PFSK-1 (cell line): Measurements from ENCODE around the gene COLEC12.

Experiments
- POLR2AphosphoS5 ChIP-seq: IDR thresholded peaks from 2 replicates; pipeline ENCODE4 v1.6.1; 2012; ENCODE audit warnings: low read depth, mild to moderate bottlenecking, control low read depth, low read length, moderate library complexity
- TAF1 ChIP-seq: IDR thresholded peaks from 2 replicates; pipeline ENCODE4 v1.6.1; 2012; ENCODE audit warnings: low read length, control low read depth, borderline replicate concordance; ENCODE audit not compliant: insufficient read depth
- TF ChIP-seq, protein P1 (sequence below), 2 experiments: IDR thresholded peaks; 2 replicates each; pipeline versions ENCODE4 v1.6.1 to v1.8.0; 2011 to 2012; ENCODE audit warnings: low read depth in 2 of 2, low read length in 2 of 2, control low read depth in 1 of 2, inconsistent platforms in 1 of 2, mild to moderate bottlenecking in 1 of 2, moderate library complexity in 1 of 2; ENCODE audit not compliant: insufficient read depth in 1 of 2

DNA sequence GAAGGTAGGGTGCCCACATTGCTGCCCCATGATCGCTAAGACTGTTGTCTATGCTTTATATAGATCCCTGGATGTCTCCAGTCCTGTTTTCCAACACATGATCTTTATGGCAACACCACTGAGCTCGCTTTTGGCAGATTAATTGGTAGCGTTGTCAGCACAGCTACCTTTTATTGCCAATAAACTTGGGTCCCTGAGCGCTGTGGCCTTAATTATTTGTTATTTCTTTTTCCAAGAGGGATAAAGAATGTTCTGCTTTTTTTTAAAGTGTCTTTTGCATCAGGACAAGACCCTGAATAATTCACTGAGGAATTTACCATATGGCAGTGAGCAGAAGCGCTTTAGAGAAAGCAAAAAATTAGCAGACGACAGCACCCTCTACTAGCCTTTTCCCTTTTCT is 113.5 kb downstream of the COLEC12 start:
- TF ChIP-seq, protein P1, sequence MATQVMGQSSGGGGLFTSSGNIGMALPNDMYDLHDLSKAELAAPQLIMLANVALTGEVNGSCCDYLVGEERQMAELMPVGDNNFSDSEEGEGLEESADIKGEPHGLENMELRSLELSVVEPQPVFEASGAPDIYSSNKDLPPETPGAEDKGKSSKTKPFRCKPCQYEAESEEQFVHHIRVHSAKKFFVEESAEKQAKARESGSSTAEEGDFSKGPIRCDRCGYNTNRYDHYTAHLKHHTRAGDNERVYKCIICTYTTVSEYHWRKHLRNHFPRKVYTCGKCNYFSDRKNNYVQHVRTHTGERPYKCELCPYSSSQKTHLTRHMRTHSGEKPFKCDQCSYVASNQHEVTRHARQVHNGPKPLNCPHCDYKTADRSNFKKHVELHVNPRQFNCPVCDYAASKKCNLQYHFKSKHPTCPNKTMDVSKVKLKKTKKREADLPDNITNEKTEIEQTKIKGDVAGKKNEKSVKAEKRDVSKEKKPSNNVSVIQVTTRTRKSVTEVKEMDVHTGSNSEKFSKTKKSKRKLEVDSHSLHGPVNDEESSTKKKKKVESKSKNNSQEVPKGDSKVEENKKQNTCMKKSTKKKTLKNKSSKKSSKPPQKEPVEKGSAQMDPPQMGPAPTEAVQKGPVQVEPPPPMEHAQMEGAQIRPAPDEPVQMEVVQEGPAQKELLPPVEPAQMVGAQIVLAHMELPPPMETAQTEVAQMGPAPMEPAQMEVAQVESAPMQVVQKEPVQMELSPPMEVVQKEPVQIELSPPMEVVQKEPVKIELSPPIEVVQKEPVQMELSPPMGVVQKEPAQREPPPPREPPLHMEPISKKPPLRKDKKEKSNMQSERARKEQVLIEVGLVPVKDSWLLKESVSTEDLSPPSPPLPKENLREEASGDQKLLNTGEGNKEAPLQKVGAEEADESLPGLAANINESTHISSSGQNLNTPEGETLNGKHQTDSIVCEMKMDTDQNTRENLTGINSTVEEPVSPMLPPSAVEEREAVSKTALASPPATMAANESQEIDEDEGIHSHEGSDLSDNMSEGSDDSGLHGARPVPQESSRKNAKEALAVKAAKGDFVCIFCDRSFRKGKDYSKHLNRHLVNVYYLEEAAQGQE (IDR thresholded peaks at IDR 0.05; ENCODE audit: insufficient read depth in 1 of 2, low read depth in 2 of 2, low read length in 2 of 2): no peak
- no peak for TF ChIP-seq TAF1
- no peak for TF ChIP-seq POLR2AphosphoS5
